ENCODE results near the gene CD2. TPM values are rescaled to one million over a fixed set of nuclear protein-coding genes. Genes with fewer than 3 reads are reported as not detected.

The CD2 gene
- total RNA-seq, 1 donor from 2014 or later = 1.3 TPM

DNA sequence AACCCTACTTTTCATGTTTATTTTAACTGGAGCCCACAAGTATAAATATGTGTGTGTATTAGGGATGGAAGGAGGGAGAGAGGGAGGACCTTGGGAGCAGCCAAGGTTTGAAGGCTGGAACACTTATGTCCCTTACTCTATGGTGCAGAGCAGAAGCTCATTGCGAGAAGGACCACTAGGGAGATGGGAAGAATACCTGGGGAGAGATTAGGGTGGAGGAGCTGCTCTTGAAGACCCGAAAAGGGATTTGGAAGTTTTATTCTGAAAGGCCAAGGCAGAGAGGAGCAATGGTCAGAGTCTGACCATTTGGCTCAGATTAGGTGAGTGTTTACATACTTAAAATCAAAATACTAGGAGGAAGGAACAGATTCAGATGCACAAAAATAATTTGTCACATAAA is 8.1 kb downstream of the CD2 start:
- no peak for ATAC-seq

DNA sequence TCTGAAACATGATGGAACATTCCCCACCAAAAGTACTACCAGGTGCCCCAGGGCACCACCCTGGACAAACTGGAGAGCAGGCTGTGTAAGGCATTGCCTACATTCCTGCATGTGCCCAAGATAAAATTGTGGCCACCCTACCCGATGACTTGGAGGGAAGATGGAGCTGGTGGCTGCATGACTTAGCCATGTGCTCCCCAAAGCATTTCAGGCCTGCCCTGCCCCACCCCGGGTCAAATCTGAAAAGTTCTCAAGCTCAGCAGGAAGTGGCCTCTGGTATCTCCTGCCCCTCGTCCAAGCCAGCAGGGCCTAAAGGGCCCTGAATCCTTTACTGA is 8.5 kb downstream of the CD2 start:
- no peak for ATAC-seq

DNA sequence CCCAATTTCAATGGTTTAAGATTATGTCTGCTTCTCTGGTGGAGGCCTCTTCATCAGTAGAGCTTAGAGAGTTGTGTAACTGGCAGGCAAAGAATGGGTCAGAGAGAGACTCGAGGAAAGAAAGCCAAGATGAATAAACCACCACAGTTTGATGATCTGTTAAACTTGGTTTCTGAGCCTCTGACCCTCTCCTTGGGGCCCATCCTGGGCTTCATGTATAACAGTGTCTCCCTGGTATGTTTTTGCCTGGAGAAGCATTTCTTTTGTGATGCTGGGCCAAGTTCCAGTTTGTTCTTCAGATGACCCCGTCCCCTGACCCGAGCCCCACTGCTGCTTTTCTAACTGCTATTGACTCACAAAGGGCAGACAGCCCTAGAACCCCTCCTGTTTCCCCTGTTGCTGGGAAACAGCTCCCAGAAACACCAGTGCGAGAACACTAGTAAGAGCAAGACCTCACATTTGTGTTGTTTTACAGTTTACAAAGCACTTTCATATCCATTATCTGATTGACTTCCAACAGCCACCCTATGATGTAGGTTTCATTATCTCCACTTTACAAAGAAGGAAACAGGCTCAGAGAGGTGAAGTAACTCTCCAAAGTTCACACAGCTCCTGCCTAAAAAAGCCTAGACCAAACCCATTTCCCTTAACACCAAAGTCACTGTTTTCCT is 9.0 kb downstream of the CD2 start:
- no peak for ATAC-seq

DNA sequence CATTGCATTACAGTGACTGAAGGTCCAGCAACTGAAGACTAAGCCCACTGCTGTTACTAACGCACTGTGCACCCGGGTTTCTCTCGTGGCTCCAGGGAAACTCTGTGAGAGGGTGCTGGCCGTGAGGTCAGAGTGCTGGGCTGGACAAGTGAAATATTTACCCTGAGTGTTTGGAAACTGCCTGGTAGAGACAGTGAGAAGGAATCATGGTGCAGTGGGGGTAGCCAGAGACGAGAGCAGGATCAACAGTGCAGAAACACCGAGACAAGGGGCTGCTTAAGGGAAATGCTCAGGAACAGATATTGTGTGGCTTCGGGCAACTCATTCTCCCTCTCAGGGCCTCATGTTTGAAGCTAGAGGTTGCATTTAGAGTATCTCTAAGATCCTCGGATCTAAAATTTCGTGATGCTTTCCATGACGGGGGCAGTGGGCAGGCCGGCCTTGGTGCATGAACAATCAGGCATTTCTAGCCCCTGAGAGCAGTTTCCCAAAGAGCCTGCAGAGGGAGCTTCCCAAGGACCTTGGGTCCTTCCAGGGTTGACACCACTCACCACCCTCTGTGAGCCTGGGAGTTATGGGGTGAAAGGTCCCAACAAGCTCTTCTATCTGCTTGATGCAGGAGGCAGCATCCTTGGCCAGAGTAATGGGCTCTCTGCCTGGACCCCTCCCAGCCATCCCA is 9.7 kb downstream of the CD2 start:
- ATAC-seq = no peak

DNA sequence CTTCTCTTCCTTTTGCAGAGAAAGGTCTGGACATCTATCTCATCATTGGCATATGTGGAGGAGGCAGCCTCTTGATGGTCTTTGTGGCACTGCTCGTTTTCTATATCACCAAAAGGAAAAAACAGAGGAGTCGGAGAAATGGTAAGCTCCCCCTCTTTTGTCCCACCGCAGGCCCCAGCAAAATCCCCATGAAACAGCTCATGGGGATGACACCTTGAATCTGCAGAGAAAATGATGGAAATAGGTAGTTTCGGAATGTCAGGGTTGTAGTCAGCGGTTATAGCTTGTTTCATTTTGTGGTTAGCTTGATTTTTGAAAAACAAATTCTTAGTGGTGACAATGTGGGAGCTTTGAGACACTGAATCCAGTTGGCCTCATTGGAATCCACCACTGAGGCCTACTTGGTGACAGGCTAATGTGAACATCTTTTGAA is 10.3 kb downstream of the CD2 start:
- ATAC-seq = no peak

DNA sequence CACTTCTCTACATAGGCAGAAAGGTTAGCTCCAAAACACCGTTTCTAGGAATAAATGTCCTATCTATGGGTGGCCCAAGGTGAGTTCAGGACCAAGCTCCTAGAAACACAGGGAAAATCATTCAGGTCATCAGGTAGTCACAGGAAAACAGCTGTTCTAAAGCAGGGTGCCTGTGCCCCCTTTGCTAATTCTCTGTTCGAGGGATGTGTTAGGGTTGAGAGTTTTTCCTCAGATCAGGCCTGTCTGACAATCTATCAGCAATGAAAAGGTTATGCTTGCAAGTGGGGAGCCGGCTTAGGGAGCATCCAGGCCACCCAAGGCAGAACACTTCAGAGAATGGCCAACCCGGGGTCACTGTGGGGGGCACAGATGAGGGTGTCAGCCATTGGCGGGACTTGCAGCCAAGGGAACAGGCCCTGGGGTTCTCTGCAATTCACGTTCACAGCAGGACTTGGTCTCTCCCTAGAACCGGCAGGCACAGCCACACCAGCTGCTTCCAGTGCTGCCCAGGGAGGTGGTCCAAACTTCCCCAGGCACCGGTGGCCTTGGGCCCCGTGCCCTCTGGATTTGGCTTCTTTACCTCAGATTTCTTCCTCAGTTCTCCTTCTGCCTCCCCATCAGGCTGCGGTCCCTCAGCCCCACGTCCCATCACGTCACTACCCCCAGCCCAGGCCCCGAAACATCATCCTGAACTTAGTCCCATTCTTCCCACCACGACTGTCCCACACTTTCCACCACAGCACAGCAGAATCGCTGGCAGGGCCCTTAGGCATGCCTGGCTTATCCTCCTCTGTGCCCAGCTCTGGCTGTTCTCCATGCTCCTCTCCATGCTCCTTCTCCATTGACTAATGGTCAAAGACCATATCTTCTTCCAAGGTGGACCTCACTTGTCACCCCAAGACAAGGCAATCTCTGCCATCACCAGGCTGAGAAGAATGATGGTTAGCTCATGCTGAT is 11.0 kb downstream of the CD2 start:
- no peak for ATAC-seq

DNA sequence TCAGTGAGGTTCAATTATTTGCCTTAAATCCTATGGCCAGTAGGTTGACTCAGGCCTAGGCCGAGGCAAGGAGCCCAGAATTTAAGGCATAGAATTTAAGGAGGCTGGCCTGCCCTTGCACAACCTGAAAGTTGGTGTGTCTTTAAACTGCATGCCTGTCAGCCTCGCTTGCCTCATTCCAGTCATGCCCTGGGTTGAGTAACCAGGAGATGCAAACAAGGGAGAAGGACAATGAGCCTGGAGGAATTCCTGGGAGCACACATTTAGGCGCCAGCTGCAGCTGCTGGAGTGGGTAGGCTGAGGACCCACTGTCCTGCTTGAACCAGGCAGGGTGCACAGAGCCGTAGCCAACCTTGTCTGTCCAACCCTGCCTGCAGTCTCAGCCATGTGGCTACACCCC is 11.7 kb downstream of the CD2 start:
- ATAC-seq = peak; percentile 70

DNA sequence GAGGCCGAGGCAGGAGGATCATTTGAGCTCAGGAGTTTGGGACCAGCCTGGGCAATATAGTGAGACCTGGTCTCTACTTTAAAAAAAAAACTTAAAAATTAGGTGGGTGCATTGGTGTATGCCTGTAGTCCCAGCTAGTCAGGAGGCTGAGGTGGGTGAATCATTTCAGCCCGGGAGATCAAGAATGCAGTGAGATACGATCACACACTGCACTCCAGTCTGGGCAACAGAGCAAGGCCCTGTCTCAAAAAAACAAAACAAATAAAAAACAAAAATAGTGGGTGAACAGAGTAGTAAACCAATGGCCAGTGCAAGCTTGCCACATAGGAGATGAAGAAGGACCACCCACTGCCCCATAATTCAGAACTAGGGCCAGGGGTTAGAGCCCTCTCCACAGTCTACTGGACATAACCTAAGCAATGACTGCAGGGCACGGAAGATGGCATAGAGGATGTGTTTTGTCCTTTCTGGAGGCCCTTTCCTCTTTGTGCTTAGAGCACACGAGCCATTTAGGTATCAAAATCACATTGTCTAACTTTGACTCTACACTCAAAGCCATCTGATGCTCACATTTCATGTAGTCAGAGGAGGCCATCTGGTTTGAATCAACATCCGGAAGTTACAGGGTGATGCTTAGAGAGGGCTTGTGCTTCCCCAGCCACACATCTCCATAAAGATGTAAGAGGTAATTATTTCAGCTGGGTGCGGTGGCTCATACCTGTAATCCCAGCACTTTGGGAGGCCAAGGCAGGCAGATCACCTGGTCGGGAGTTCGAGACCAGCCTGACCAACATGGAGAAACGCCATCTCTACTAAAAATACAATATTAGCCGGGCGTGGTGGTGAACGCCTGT is 12.6 kb downstream of the CD2 start:
- no peak for ATAC-seq

DNA sequence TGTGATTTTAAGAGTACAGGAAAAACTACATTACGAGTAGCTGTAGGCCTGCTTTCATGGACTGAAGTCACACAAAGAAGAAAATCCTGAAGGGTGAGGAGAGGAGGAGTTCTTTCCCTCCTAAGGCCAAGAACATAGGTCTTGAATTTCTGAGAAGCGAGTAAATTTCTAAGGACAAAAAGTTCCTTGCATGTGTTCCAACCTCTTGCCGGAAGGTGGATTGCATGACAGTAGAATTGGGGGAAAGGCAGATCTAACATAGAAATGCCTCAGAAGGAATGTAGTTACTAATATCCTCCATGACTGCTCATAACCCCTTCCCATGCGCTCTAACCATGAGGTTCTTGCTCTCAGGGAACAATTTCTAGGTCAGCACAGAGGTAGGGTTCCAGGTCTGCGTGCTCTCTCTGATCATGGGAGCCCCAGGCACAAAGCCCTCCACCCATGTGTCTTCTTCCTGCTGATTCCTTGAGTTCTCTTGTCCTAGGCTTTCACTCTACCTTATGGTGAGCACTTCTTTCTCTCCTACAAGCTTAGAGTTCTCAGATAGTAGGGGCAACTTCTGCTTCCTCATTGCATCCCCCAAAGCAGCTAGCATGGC is 13.7 kb downstream of the CD2 start:
- ATAC-seq = no peak

DNA sequence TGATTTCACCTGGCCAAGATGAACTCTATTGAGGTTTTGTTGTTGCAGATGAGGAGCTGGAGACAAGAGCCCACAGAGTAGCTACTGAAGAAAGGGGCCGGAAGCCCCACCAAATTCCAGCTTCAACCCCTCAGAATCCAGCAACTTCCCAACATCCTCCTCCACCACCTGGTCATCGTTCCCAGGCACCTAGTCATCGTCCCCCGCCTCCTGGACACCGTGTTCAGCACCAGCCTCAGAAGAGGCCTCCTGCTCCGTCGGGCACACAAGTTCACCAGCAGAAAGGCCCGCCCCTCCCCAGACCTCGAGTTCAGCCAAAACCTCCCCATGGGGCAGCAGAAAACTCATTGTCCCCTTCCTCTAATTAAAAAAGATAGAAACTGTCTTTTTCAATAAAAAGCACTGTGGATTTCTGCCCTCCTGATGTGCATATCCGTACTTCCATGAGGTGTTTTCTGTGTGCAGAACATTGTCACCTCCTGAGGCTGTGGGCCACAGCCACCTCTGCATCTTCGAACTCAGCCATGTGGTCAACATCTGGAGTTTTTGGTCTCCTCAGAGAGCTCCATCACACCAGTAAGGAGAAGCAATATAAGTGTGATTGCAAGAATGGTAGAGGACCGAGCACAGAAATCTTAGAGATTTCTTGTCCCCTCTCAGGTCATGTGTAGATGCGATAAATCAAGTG is 14.3 kb downstream of the CD2 start:
- ATAC-seq = no peak

DNA sequence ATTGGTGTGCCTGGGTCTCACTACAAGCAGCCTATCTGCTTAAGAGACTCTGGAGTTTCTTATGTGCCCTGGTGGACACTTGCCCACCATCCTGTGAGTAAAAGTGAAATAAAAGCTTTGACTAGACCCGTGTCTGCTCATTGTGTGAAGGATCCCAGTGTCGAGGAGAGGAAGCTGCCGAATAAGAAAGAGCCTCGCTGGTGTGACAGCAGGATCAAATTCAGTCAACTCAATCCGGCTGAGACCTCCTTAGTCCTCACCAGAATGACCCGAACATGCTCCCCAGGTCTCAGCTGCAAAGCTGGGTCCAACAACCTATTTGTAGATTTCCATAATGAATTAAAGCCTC is 14.8 kb downstream of the CD2 start:
- no peak for ATAC-seq

DNA sequence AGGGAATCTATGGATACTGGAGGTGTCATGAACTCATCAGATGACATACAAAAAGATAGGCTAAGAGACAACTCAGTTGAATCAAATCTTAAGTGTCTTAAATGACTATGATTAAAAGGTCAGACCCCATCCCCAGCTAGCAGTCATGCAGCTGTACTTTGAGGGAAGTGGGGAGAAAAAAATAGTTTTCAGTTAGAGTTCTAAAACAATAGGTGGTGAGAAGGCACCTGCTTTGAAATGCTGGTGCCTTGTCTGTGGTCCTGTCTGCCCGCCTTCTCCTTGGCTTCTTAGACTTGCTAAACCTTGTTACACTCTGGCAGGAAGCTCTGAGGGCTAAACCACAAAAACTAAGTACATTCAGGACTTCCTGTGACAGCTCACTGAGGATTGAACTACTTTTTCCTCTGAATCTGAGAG is 15.3 kb downstream of the CD2 start:
- ATAC-seq = no peak

DNA sequence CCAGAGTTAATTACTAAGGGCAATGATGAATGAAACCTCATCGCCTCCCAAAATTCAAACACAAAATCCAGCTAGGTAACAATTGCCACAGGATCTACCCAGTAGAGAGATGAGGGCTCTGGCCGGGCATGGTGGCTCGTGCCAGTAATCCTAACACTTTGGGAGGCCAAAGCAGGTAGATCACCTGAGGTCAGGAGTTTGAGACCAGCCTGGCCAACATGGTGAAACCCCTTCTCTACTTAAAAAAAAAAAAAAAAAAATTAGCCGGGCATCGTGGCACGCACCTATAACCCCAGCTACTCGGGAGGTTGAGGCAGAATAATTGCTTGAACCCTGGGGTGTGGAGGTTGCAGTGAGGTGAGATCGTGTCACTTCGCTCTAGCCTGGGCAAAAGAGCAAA is 15.8 kb downstream of the CD2 start:
- ATAC-seq = no peak

DNA sequence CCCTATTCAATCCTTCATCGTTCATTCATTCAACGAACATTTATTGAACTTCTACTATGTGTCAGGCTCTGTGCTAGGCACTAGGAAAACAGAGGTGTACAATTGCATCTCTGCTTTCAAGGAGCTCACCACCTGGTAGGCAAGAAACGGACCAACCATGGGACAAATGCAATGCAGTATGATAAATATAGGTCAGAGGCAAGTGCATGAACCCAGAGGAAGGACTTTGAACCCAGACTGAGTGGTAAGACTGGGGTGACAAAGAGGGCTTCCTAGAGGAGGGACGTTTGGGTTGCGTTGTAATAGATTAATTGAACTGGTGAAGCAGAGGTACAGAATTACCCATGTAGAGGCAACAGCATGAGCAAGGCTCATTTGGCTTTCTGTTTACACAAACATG is 16.4 kb downstream of the CD2 start:
- no peak for ATAC-seq

DNA sequence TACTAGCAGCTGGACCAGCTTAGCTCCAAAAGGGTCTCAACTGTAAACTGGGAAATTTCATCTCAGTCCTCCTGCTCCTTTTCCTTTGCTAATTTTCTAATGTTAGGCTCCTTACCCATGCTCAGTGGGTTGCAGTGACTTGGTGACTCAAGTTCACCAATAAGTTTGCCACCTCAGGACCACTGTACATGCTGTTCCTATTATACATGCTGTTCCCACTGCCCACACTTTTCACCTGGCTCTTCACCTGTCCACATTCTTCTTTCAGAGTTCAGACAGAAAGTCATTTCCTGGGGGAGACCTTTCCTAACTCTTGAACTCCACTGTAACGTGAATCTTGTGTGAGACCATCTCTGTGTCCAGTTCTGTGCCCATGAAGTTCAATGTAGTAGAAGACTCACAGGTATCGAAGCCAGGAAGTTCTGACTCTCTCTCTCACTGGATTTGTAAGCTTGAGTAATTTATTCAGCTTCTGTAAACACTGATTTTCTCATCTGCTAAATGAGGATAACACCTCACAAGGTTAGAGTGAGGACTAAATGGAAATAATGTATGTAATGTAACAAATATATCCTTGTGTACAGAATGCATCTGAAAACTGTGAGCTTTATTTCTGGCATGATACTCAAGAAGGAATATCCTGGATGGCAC is 17.9 kb downstream of the CD2 start:
- ATAC-seq = no peak

DNA sequence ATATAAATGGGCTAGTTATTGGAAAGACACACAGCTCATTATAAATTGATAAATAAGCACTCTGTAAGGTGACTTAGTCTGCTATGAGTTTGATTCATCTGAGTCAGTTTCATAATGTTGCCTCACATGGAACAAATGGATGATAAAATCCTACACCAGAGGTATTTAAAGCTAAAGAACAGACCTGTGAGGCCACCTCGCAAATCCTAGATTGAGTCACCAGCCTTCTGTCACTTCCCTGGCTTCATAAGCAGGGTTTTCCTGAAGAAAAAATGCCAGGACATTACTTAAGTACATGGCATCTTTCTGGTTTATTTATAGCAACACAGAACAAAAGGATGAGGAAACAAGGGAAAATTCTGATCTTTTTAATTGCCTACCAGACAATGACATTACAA is 18.4 kb downstream of the CD2 start:
- peak; percentile 55 for ATAC-seq

DNA sequence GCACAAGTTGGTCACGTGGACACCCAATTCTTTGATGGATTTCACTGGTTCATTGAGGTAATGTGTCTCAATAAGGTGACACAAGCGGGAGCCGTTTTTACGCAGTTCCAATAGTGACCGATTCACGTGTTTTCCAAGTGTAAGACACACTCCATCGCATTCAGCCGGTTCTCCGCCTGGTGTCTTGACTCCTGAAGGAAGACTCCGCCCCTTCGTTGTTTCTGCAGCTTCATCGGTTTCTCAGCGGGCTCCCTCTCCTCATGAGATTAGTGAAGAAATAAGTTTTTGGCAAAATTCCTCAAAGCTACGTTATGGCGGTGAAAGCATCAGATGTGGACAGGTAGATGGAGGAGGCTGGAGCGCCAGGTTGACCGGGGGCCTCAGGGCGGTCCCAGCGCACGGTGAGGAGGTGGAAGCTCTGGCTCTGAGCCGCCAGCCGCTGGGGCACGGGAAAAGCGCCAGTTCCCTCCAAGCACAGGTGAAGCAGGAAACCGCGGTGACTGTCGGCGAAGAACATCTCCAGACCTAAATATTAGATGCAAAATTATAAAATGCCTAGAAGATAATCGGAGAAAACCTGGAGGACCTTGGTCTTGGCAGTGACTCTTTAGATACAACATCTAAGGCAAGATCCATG is 21.0 kb downstream of the CD2 start:
- no peak for ATAC-seq

DNA sequence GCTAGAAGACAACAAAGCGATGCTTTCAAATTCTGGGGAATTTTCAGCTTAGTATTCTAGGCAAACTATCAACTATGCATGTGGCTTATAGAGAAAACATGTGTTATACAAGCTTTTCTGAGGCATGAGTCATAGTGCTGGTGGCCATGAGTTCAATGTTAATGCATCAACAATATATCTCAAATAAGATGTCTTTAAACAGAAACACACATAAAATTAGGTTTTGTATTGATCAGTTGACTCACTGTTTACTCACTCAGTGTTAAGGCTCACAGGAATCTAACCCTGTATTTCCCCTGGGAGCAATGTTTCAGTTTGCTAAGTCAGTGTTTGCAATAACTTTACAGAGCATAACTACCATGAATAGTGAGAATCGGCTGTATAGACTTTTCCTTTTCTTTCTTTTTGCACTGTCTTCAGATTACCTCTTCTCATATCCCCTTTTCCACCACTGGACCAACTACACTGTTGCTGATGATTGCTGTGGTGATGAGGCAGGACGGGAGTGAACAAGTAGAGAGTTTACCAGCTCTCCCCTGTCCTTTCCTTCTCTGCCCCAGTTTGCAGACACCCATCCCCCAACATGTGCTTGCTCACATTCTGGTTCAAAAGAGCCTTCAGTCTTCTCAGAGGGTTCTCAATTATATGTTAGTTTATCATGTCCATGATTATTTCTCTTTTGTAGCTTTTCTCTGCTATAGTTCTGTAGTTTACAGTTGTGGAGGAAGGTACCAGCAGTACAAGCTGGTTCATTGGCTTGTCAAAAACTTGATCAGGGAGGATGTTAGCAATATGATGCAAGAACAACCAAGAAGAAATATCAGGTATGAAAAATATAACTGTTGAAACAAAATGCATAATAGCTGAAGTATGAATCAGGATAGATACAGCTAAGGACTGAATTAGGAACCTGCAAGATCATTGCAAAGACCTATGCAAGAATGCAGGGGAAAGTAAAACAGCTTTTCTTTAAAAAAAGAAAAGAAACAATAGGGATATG is 23.9 kb downstream of the CD2 start:
- peak; percentile 52 for ATAC-seq

DNA sequence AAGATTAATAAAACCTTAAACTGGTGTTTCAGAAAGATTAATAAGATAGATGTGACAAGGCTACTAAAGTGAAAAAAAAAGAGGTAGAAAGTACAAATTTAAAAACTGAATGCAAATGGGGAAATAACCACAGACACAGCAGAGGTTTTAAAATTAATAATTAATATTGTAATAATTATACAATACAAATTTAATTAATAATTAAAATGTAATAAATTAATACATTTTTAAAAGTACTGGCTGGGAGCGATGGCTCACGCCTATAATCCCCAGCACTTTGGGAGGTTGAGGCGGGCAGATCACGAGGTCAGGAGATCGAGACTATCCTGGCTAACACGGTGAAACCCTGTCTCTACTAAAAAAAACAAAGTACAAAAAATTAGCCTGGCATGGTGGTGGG is 26.8 kb downstream of the CD2 start:
- no peak for ATAC-seq
